Ecto neural progenitor cell (in vitro differentiated cells): ENCODE measurements around the gene PLEKHM2.
A peak's percentile ranks its signal among the peaks of the same experiment; 100 is the strongest.

Experiments used
- DNase-seq: peaks from one replicate; pipeline ENCODE4 v3.0.0-alpha.2; 2018; ENCODE audit warnings: low spot score

PLEKHM2 gene

DNA sequence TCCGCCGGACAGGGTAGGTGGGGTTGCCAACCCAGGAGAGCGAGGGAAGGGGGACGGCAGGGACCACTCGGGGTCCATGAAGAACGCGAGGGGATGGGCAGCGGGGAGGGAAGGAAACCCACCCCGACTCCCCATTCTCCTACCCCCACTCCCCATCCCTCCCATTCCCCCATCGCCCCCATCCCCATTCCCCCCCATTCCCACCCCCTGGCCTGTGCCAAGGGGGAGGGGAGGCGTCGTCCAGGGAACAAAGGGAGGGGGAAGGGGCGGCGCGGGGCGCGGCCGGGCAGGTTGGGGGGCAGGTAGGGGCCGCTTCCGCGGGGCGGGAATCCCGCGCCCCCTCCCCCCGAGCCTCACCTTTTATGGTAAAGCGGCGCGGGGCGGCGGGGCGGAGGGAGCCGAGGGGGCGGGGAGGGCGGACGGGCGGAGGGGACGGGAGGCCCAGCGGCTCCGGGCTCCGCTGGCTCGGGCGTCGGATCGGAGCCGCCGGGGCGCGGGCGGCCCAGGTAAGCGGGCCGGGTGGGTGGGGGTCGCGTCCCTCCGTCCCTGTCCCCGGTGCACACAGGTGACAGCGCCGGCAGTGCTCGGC, 74.3 kb downstream of the PLEKHM2 start, which contains the start of gene FBLIM1:
Gene FBLIM1 (plus strand): TSS at position 453 of the 589 bp plus-strand sequence. CDS start 6,189 bp downstream, outside the sequence.
- peak; percentile 69 for DNase-seq

DNA sequence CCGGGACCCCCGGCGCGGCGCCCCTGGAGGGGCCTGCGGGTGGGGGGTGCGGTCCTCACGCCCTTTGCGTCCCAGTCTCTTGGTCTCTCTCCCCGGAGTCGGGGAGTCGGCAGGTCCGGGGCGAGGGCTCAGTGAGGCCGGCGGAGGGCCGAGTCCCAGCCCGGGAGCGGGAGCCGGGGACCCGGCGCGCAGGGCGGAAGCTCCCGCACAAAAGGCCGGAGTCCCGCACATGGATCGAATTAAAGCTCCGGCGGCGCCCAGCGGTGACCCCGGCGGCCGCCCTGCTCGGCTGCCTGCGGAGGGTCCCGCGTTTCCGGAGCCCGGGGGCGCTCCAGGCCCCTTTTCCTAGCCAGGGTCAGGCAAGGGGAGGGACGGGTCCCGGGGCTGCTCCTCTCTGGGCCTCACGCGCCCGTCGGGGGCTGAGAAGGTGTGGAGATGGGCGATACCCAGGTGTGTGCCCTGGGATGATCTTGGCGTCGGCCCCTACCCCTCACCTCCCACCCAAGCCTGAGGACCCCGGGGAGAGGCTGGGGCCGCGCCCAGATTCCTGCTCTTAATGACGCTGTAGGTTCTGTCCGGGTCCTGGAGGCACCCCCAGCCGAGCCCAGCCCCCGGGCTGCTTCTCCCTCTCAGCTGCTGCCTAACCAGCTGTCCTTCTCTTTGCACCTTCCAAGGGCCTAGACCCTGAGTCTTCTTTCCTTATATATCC, 75.0 kb downstream of the PLEKHM2 start:
- peak; percentile 66 for DNase-seq

- no peak for DNase-seq
Observed at GRCh38 chr1:15760520-15761211, 76.5 kb downstream of the PLEKHM2 start.

DNA sequence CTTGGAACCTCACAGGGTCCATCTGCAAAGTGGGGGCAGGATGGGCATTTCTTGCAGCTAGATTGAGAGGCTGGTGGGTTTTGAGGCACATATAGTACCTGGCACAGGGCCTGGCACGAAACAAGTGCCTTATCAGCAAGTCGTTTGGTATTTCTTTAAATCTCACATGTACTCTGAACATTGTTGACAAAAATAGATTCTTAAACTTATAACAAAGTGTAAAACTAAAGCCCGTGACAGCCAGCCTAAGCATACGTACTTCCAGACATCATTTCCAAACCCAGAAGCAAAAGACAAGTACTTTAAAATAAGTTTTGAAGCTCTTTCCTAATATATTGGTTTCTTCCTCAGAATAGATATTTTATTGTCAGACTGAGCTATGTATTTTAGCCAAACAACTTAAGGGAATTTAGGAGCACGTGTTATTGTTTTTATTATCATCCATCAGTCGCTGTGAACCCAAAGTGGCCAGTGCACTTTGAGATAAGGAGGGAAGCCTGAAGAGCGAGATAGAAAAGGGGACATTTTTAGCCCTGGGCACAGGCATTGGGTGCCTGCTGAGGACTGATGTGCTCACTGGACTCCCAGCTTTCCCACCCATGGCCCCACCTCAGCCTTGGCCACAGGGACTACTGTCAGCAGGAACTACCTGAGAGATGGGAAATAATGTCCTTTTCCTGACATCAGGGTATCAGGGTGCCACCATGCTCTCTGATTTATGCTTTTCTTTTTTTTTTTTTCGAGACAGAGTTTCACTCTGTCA, 77.4 kb downstream of the PLEKHM2 start:
- no peak for DNase-seq

GRCh38 chr1:15762546-15762945, 78.4 kb downstream of the PLEKHM2 start:
- no peak for DNase-seq

GRCh38 chr1:15764269-15764764, 80.2 kb downstream of the PLEKHM2 start:
- no peak for DNase-seq

- no peak for DNase-seq
Observed at GRCh38 chr1:15764890-15765289, 80.8 kb downstream of the PLEKHM2 start.

DNA sequence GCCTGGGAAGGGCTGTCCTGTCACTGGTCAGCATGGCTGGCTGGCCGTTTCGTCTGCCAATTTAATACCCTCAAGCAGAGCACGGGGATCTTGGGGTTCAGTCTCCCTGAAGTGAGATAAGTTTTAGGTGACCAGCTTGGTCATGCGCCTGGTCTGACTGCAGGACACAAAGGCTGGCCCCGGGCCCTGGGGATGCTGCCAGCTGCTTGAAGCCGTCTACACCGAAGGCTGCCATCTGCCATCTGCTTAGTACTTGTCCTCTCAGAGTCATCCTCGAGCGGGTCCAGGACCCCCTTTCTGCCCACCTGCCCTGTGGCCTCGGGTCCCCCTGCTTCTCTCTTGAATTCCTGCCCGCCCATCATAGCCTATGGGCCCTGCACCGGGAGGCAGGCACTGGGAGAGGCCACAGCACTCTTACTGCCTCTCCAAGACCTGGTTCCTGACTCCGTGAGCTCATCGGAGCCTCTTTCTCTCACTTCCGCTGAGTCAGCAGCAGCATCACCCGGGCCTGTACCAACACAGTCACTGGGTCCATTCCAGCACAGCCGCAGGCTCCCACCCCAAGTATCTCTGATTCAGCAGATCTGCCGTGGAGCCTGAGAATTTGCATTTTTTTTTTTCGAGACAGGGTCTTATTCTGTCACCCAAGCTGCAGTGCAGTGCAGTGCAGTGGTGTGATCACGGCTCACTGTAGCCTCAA, 81.5 kb downstream of the PLEKHM2 start:
- DNase-seq: no peak

DNA sequence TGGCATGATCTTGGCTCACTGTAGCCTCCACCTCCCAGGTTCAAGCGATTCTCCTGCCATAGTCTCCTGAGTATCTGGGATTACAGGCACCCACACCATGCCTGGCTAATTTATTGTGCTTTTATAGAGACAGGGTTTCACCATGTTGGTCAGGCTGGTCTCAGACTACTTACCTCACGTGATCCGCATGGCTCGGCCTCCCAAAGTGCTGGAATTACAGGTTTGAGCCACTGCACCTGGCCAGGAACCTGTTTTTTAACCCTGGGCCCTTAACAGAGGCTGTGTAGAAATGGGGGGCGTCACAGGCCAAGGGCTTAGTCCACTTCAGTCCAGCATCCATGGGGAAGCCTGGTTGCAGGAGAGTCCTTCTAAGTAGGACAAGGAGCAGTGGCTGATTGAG, 83.8 kb downstream of the PLEKHM2 start:
- no peak for DNase-seq

DNA sequence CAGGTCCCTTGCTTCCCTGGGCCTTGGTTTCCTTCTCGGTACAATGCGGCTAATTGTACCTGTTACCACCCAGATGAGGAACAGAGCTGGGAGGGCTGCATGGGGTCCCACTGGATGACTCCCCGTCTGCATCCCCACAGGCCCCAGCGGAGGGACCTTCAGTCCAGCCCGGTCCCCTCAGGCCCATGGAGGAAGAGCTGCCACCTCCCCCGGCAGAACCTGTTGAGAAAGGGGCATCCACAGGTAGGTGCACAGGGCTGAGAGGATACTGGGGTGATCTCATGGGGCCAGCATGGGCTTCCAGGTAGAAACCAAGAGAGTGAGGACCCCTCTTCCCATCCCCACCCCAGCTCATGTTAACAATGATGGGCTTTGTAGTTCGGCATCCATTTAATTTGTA, 84.3 kb downstream of the PLEKHM2 start:
- DNase-seq: no peak

DNA sequence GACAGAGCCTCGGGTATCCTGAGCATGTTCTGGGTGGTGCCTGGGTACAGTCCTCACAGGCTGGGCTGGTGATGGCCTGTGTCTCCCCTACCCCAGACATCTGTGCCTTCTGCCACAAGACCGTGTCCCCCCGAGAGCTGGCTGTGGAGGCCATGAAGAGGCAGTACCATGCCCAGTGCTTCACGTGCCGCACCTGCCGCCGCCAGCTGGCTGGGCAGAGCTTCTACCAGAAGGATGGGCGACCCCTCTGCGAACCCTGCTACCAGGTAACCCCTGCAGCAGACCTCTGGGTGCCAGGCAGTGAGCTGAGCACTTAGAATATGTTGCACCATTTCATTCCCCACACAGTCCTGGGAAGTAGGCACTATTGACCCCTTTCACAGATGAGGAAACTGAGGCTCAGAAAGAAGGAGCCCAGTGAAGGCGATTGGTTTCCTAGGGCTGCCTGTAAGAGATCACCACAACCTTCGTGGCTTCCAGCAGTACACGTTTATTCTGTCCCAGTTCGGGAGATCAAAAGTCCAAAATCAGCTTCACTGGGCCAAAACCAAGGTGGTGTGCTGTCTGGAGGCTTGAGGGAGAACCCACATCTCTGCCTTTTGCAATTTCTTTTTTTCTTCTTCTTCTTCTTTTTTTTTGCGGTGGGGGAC, 86.3 kb downstream of the PLEKHM2 start:
- no peak for DNase-seq

DNA sequence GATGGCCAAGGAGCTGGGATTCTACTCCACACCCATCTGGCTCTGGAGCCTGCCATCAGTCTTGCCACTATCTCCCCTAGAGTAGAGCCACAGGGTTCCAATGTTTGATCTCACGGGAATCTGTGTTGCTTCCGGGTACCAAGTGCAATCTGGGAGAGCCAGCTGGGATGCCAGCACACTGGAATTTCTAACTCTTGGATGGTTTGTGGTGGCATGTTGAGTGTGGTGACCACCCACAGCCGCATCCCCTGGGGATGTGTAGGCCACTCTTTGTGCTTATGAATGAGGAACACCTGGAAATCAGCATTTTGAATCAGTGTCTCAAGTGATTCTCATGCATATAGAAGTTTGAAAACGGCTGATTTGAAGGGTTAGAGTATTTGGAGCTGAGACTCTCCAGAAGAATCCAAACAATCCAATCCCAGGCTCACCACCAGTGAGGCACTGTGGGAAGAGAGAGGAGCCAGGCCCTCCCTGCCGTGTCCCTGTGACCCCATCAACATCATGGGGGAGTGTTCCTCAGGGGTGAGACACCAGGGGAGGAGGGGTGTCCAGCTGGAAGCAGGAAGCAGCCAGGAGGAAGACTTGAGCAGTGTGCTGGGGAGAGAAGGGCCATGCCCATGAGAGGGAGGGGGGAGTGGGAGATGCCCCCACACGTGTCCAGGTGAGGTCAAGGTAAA, 87.9 kb downstream of the PLEKHM2 start:
- DNase-seq: no peak

- DNase-seq: no peak
Observed at GRCh38 chr1:15775706-15776105, 91.6 kb downstream of the PLEKHM2 start.

DNA sequence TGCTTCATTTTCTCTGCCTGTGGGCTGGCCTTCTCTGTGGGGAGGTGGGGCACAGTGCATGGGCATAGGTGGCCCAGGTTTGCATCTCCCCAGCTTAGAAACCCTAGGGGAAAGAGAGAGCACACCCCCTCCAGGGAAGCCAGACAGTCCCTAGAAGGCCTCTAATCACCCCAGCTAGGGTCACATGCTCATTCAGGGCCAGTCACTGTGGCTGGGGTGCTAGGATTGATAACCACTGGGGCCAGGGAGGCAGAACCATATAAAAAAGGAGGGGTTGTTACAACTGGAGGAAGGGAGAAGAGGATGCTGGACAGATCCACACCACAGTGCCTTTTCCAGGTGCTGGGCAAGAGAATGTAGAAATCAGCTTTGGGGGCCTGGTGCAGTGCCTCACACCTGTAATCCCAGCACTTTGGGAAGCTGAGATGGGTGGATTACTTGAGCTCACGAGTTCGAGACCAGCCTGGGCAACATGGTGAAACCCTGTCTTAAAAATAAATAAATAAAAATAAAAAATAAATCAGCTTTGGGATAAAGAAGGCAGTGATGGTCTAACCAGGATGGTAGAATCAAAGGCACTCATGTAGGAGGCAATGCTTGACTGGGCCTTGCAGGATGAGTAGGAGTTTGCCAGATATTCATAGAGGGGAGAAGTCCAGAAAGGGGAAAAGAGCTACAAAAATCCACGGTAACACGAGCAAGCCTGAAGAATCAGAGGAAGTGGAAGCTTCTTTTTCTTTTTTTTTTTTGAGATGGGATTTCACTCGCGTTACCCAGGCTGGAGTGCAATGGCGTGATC, 94.0 kb downstream of the PLEKHM2 start:
- DNase-seq: no peak
